Fibroblast of pulmonary artery (primary cell): ENCODE results near the gene WDR20.
A peak's percentile ranks its signal among the peaks of the same experiment; 100 is the strongest.

Experiments
- DNase-seq: peaks from one replicate; pipeline ENCODE4 v3.0.0-alpha.2; 2010; ENCODE audit warnings: low read depth
- H3K4me3 ChIP-seq: replicated peaks from 2 replicates; pipeline ENCODE4 v1.5.1; 2011; ENCODE audit warnings: low read depth, mild to moderate bottlenecking, control low read depth, low read length, moderate library complexity
- TF ChIP-seq, protein P1 (sequence below): IDR thresholded peaks from 2 replicates; pipeline ENCODE4 v1.5.1; 2011; ENCODE audit warnings: mild to moderate bottlenecking, control low read depth, low read length, inconsistent platforms; ENCODE audit errors: missing control alignments

WDR20 gene

DNA sequence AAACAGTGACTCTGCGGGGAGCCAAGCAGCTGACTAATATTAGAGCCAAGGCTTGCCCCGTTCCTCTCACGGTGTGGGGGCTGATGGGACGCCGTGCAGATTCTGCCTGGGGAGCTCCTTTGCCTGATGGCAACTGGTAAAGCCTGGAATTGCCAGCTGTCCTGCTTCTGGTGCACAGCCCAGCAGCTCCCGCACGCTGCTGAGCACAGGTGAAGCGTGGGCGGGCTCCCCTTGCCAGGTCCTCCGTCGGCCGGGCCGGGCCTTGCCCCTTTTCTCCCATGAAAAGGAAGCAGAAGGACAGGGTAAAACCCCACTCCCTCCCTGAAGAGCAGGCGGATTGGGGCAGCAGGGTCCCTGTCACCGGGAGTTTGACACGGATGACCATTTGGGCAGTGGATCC is 79.0 kb downstream of the WDR20 start:
- no peak for DNase-seq
- TF ChIP-seq, protein P1, sequence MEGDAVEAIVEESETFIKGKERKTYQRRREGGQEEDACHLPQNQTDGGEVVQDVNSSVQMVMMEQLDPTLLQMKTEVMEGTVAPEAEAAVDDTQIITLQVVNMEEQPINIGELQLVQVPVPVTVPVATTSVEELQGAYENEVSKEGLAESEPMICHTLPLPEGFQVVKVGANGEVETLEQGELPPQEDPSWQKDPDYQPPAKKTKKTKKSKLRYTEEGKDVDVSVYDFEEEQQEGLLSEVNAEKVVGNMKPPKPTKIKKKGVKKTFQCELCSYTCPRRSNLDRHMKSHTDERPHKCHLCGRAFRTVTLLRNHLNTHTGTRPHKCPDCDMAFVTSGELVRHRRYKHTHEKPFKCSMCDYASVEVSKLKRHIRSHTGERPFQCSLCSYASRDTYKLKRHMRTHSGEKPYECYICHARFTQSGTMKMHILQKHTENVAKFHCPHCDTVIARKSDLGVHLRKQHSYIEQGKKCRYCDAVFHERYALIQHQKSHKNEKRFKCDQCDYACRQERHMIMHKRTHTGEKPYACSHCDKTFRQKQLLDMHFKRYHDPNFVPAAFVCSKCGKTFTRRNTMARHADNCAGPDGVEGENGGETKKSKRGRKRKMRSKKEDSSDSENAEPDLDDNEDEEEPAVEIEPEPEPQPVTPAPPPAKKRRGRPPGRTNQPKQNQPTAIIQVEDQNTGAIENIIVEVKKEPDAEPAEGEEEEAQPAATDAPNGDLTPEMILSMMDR, result no peak

DNA sequence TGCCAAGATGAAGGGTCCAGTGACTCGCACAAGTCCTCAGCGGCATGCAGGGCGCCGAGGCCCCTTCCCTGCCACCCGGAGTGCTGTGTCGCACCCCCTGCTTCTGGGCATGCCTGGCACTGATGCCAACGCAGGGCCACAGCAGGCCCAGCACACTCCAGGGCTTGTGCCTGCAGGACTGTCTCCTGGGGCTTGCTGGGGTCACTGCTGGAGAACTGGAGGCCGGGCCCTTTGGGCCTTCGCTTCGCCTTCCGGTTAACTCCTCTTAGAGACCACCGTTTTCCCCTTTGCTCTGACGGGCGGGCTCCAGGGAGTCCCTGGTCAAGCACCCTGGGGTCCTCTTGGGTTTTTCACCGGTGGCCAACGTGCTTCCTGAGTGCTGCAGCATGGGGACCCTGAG is 79.6 kb downstream of the WDR20 start:
- DNase-seq, result no peak
- no peak overlapping the region for H3K4me3 ChIP-seq
- TF ChIP-seq, protein P1, result no peak

More for the DNA sequence above, 79.0 kb downstream of the WDR20 start:
- no peak overlapping the region for H3K4me3 ChIP-seq

DNA sequence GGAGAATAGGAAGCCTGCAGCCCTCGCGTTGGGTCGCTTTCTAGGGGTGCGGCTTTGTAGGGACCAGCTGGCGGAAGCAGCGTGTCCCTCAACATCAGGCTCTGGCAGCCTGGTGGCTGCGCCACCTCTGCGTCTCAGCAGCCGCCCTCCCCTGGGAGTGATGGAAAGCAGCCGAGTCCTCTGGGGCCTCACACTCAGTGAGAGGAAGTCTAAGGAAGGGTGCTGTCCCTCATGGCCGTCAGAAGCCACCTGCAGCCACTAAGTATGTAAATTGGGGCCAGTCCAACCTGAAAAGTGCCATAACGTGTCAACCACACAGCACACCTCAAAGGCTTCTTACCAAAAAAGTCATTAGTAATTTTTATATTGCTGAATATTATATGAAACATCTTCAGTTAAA is 80.3 kb downstream of the WDR20 start:
- no peak for DNase-seq
- TF ChIP-seq, protein P1, result no peak
- no peak overlapping the region for H3K4me3 ChIP-seq

DNA sequence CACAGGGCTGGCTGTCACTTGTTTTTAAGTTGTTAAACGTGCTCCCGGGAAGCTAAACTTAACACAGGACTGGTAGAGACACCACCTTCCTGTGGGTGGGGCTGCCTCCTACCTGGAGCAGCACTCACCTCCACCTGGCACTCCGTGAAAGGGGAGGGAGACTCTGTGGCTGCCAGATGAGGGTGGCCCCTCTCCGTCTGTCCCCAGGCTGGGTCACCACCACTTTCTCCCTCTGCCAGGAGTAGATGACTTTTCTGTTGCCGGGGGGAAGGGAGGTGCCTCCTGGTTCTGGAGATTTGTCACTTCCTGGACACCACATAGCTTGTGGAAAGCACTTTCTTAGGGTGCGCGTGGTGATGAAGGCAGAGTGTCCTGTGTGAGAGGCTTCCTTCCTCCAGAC is 81.3 kb downstream of the WDR20 start:
- TF ChIP-seq, protein P1, result no peak
- H3K4me3 ChIP-seq, result no peak overlapping the region
- DNase-seq, result peak; percentile 27

DNA sequence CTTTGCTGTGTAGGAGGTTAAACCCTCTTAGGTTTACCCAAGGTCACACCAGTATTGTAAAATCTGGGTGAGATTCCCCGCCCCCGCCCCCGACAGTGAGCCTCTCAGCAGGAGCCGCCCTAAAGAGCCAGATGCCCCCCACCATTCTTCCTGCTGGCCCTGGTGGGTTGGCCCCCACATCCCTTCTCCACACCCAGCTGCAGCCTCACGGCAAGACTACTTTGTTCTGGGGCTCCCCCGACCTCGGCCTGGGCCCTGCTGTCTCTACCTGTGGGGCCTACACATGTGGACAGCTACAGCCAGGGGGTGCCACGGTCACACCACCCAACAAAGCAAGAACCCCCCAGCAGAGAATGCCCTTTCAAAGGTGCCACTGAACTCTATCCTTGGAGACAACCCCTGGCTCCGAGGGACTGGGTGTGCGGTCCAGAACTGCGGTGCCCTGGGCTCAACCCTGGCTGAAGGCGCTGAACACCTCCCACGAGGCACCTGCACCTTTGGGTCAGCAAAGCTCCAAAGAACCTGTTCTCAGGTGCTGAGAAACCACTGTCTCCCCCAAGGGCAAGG is 82.4 kb downstream of the WDR20 start:
- no peak for DNase-seq
- TF ChIP-seq, protein P1, result no peak
- H3K4me3 ChIP-seq, result no peak overlapping the region

DNA sequence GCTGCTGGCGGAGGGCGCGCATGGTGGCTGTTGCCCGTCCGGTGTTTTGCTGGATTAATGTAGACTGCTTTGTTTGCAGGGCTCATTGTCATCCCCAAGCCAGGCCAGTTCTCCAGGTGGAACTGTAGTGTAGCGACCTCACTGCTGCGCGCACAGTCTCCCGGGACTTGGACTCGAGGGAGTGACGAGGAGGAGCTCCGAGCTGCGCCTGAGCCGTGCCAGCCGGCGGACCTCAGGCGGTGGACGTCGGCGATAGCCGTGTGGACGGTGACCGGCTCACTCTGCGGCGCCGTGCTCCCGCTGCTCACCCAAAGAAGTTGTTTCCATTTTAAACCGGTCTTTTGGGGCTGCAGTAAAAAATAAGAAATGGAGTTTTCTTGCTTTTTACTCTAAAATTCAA is 83.1 kb downstream of the WDR20 start:
- TF ChIP-seq, protein P1, result no peak
- no peak overlapping the region for H3K4me3 ChIP-seq

DNA sequence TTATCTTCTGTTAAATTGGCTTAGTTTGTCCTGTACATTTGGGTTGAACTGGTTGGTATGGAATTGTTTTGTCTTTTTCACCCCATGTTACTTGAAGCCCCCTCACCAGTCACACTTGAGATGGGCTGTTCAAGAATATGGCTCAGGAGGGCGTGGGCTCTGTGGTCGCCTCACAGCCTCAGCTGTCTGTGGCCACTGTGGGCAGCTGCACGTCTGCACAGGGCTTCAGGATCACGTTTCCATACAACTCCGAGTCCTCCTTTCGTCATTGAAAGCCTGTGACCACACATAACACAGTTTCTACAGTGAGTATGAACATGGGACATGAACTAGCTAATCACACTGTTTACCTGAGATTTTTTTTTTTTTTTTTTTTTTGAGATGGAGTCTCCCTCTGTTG is 84.0 kb downstream of the WDR20 start:
- no peak for DNase-seq
- TF ChIP-seq, protein P1, result no peak
- H3K4me3 ChIP-seq, result no peak overlapping the region

More for the DNA sequence above, 83.1 kb downstream of the WDR20 start:
- DNase-seq, result no peak
